Neural progenitor cell (in vitro differentiated cells): Measurements from ENCODE around the gene CHADL. TPM values are rescaled to one million over a fixed set of nuclear protein-coding genes. Genes with fewer than 3 reads are reported as not detected.

Source experiments
- DNase-seq: peaks from one replicate; pipeline ENCODE4 v3.0.0-alpha.2; 2016; ENCODE audit warnings: low spot score
- H2AFZ ChIP-seq: fragments of 200-600 bp; sonication (generic); replicated peaks from 2 replicates; pipeline ENCODE4 v1.6.1; 2016; ENCODE audit warnings: antibody characterized with exemption
- H3F3A ChIP-seq: fragments of 200-600 bp; sonication (generic); 2 replicates; pipeline ENCODE4 v1.6.1; 2016; ENCODE audit warnings: antibody characterized with exemption, low read depth
- H3K27ac ChIP-seq: fragments of 200-600 bp; sonication (generic); 2 replicates; pipeline ENCODE4 v1.5.1; 2016; ENCODE audit warnings: mild to moderate bottlenecking
- H3K27me3 ChIP-seq: fragments of 200-600 bp; sonication (generic); 2 replicates; pipeline ENCODE4 v1.6.1; 2016; ENCODE audit warnings: mild to moderate bottlenecking, moderate library complexity
- H3K36me3 ChIP-seq: fragments of 200-600 bp; sonication (generic); 2 replicates; pipeline ENCODE4 v1.5.1; 2016
- H3K4me1 ChIP-seq: fragments of 200-600 bp; sonication (generic); 2 replicates; pipeline ENCODE4 v1.6.1; 2016; ENCODE audit warnings: mixed run types
- H3K4me2 ChIP-seq: fragments of 200-600 bp; sonication (generic); 2 replicates; pipeline ENCODE4 v1.6.1; 2016
- H3K4me3 ChIP-seq: fragments of 200-600 bp; sonication (generic); 2 replicates; pipeline ENCODE4 v1.5.1; 2016
- H3K79me2 ChIP-seq: fragments of 200-600 bp; sonication (generic); 2 replicates; pipeline ENCODE4 v1.6.1; 2016; ENCODE audit warnings: low read depth
- H3K9ac ChIP-seq: fragments of 200-600 bp; sonication (generic); 2 replicates; pipeline ENCODE4 v1.6.1; 2016
- H3K9me3 ChIP-seq: fragments of 200-600 bp; sonication (generic); 2 replicates; pipeline ENCODE4 v1.5.1; 2016; ENCODE audit warnings: low read depth
- H4K20me1 ChIP-seq: fragments of 200-600 bp; sonication (generic); 2 replicates; pipeline ENCODE4 v1.6.1; 2016; ENCODE audit warnings: low read depth
- H3K27ac Mint-ChIP-seq: 3 replicates; pipeline ENCODE4 v1.8.0; 2021; ENCODE audit warnings: mixed read lengths
- H3K27me3 Mint-ChIP-seq: 2 replicates; pipeline ENCODE4 v1.8.0; 2022; ENCODE audit warnings: low read depth, mild to moderate bottlenecking, inconsistent platforms, moderate library complexity, mixed read lengths; ENCODE audit not compliant: insufficient read depth
- H3K36me3 Mint-ChIP-seq: 3 replicates; pipeline ENCODE4 v1.8.0; 2021; ENCODE audit warnings: mixed read lengths
- H3K4me1 Mint-ChIP-seq: 3 replicates; pipeline ENCODE4 v1.8.0; 2021; ENCODE audit warnings: mixed read lengths
- H3K4me3 Mint-ChIP-seq: 3 replicates; pipeline ENCODE4 v1.8.0; 2021; ENCODE audit warnings: mild to moderate bottlenecking, moderate library complexity, mixed read lengths
- H3K9me3 Mint-ChIP-seq: 3 replicates; pipeline ENCODE4 v1.8.0; 2020; ENCODE audit warnings: mixed read lengths
- EZH2 ChIP-seq: fragments of 200-600 bp; sonication (generic); IDR thresholded peaks from 2 replicates; pipeline ENCODE4 v1.6.1; 2017; ENCODE audit warnings: antibody characterized with exemption, mild to moderate bottlenecking, moderate library complexity
- EZH2phosphoT487 ChIP-seq: fragments of 200-600 bp; sonication (generic); IDR thresholded peaks from 2 replicates; pipeline ENCODE4 v1.6.1; 2017; ENCODE audit warnings: antibody characterized with exemption
- total RNA-seq: library from RNA; depleted of rRNA; stranded (reverse); fragments of >200 nt; gene quantifications from 2 replicates; pipeline ENCODE4 v1.2.3, GENCODE V29; 2015; ENCODE audit warnings: low replicate concordance
- TF ChIP-seq, protein P1 (sequence below): fragments of 200-600 bp; sonication (generic); IDR thresholded peaks from 2 replicates; pipeline ENCODE4 v1.5.1; 2017; ENCODE audit warnings: antibody characterized with exemption, mild to moderate bottlenecking

CHADL gene
- total RNA-seq, 1 donor from 2014 or later, result not detected

DNA sequence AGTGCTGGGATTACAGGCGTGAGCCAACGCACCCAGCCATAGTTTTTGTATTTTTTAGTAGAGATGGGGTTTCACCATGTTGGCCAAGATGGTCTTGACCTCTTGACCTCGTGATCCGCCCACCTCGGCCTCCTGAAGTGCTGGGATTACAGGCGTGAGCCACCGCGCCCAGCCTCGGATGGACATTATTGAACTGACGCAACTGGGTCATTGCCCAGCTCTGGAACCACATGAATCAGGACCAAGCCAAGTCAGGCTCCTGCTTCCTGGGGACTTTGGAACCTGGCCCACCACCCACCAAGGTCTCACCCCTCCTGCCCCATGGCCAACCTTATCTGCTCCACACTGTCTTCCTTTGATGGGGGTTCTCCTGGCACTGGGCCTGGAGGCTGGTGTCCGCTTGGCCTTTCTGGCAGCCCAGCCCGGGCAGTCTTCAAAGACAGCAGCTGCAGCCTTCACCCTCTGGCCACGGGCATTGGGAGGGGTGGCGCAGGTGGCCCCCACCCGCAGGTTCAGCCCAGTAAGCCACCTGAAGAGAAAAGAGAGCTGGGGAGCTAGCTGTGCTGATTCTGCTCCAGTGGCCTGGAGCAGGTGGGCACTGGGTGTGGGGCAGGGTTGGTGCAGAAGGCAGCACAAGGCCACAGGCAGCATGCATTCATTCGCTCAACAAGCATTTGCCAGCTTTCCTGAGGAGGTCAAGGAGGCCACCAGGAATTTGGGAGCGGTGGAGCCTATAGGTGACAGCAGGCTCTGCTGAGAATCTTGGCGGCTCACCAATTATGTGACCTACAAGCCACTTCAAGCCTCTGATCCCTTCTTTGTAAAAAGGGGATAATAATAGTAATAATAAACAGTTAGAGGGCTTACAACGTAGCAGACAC, 5.7 kb downstream of the CHADL start:
- Histone ChIP-seq H3K9me3 (no peaks in the 10 kb centered on the region), H3K4me3 (no peak overlapping the region), H4K20me1 (no peaks in the 10 kb centered on the region), H3K27me3 (peaks cover 21% of the 10 kb centered on the region), H3K4me2 (no peak overlapping the region), H3F3A (peaks cover 5% of the 10 kb centered on the region), H3K79me2 (no peaks in the 10 kb centered on the region), H3K4me1 (peaks cover 3% of the 10 kb centered on the region), H3K36me3 (no peaks in the 10 kb centered on the region), H3K9ac (no peak overlapping the region), H2AFZ (no peak overlapping the region), H3K27ac (no peak overlapping the region)
- no peak for TF ChIP-seq EZH2phosphoT487
- TF ChIP-seq, protein P1, sequence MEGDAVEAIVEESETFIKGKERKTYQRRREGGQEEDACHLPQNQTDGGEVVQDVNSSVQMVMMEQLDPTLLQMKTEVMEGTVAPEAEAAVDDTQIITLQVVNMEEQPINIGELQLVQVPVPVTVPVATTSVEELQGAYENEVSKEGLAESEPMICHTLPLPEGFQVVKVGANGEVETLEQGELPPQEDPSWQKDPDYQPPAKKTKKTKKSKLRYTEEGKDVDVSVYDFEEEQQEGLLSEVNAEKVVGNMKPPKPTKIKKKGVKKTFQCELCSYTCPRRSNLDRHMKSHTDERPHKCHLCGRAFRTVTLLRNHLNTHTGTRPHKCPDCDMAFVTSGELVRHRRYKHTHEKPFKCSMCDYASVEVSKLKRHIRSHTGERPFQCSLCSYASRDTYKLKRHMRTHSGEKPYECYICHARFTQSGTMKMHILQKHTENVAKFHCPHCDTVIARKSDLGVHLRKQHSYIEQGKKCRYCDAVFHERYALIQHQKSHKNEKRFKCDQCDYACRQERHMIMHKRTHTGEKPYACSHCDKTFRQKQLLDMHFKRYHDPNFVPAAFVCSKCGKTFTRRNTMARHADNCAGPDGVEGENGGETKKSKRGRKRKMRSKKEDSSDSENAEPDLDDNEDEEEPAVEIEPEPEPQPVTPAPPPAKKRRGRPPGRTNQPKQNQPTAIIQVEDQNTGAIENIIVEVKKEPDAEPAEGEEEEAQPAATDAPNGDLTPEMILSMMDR, result no peak
- no peak for TF ChIP-seq EZH2
- Mint-ChIP-seq H3K27me3 (peaks cover 4% of the 10 kb centered on the region), H3K27ac (no peak overlapping the region), H3K36me3 (no peaks in the 10 kb centered on the region), H3K4me3 (no peak overlapping the region), H3K9me3 (no peaks in the 10 kb centered on the region), H3K4me1 (peaks cover 3% of the 10 kb centered on the region)
- DNase-seq, result no peak

DNA sequence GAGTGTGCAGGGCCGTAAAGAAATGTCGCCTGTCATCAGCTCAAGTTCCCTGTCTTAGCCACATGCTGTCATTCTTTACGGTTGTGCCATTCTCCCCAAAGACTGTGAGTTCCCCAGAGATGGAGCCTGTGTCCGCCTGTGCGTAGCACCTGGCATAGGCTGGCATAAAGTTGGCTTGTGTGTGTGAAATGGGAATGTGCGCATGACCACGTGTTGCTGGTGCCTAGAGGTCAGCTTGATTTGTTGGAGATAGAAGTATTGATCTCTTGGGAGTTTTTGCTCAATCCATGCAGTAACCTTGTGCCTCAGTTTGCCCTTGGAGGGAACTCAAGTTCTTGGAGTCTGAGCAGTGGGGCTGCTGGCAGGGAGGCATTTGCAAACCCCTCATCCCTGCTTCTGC, 9.4 kb downstream of the CHADL start:
- no peak overlapping the region for H3K27ac ChIP-seq
- H3K36me3 Mint-ChIP-seq, result peaks cover 3% of the 10 kb centered on the region
- no peaks in the 10 kb centered on the region for H3K36me3 ChIP-seq
- no peak for TF ChIP-seq EZH2
- TF ChIP-seq, protein P1, result no peak
- H3K9ac ChIP-seq, result no peak overlapping the region
- no peaks in the 10 kb centered on the region for H3K9me3 Mint-ChIP-seq
- H3K79me2 ChIP-seq, result no peaks in the 10 kb centered on the region
- H3K4me1 Mint-ChIP-seq, result no peaks in the 10 kb centered on the region
- H4K20me1 ChIP-seq, result no peaks in the 10 kb centered on the region
- H2AFZ ChIP-seq, result no peak overlapping the region
- peaks cover 4% of the 10 kb centered on the region for H3K27me3 Mint-ChIP-seq
- H3K4me2 ChIP-seq, result no peak overlapping the region
- no peak for DNase-seq
- no peaks in the 10 kb centered on the region for H3K4me1 ChIP-seq
- H3K9me3 ChIP-seq, result no peaks in the 10 kb centered on the region
- no peak overlapping the region for H3K4me3 ChIP-seq
- H3K27ac Mint-ChIP-seq, result no peak overlapping the region
- peaks cover under 1% of the 10 kb centered on the region for H3K27me3 ChIP-seq
- no peaks in the 10 kb centered on the region for H3F3A ChIP-seq
- H3K4me3 Mint-ChIP-seq, result no peak overlapping the region

DNA sequence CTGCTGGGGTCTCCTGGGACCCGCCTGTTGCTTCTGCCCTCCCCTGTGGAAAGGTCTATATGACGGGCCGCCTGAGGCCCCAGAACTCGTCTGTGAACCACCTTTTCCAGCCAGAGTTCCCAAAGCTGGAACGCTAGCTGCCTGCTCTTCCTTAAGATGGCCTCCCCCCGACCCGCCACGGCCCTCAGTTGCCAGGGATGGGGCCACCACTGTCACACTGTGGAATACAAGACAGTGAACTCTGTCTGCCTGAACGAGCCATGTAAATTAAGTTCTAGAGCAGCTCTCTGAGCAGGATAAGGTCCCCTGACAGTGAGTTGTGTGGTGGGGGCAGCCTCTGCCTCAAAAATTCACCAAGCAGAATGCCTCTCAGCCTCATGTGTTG, 10.3 kb downstream of the CHADL start:
- Histone ChIP-seq H3F3A (no peaks in the 10 kb centered on the region), H3K4me2 (no peak overlapping the region), H3K36me3 (no peaks in the 10 kb centered on the region), H2AFZ (no peak overlapping the region), H3K9ac (no peak overlapping the region), H3K4me3 (no peak overlapping the region), H3K27ac (no peak overlapping the region), H3K9me3 (no peaks in the 10 kb centered on the region), H3K79me2 (no peaks in the 10 kb centered on the region), H4K20me1 (no peaks in the 10 kb centered on the region), H3K4me1 (no peaks in the 10 kb centered on the region), H3K27me3 (no peaks in the 10 kb centered on the region)
- Mint-ChIP-seq H3K9me3 (no peaks in the 10 kb centered on the region), H3K27me3 (peaks cover 4% of the 10 kb centered on the region), H3K36me3 (peaks cover 3% of the 10 kb centered on the region), H3K4me3 (no peak overlapping the region), H3K4me1 (no peaks in the 10 kb centered on the region), H3K27ac (no peak overlapping the region)
- no peak for TF ChIP-seq EZH2phosphoT487
- no peak for DNase-seq

DNA sequence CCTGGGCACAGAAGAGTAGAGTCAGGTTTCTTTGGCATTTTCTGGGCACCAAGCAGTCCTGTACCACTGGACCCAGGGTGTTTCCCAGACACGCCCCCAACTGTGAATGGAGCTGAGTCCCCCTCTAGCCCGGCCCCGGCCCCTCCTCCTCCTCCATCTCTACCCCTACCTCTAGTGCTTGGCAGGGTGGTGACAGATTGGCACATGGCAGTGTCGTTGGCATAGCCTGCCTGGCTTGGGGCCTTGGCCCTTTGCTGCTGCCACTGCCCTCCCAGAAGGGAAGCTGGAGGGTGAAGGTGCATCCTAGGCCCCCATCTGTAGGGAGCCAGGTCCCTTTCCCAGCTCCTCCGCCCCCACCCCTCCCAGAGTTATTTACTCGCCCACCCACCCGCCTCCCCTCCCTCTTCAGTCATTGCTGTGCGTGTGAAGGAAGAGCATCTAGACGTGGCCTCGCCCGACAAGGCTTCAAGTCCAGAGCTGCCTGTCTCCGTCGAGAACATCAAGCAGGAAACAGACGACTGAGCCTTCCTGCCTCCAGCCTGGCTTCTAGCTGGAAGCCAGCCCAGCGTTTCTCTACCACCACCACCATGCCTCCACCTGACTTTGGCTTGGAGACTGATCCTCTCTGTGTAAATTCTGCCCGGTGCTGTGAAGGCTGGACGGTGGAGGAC, 10.9 kb downstream of the CHADL start:
- H4K20me1 ChIP-seq, result no peaks in the 10 kb centered on the region
- Mint-ChIP-seq H3K27ac (peak overlapping the region; percentile 74), H3K9me3 (no peaks in the 10 kb centered on the region), H3K36me3 (peaks cover 3% of the 10 kb centered on the region), H3K27me3 (peaks cover 2% of the 10 kb centered on the region), H3K4me3 (no peak overlapping the region), H3K4me1 (no peaks in the 10 kb centered on the region)
- no peak overlapping the region for H2AFZ ChIP-seq
- H3K79me2 ChIP-seq, result no peaks in the 10 kb centered on the region
- TF ChIP-seq EZH2phosphoT487, result no peak
- TF ChIP-seq, protein P1, result no peak
- TF ChIP-seq EZH2, result no peak
- no peaks in the 10 kb centered on the region for H3K4me1 ChIP-seq
- no peak overlapping the region for H3K27ac ChIP-seq
- DNase-seq, result no peak
- H3K27me3 ChIP-seq, result no peaks in the 10 kb centered on the region
- no peaks in the 10 kb centered on the region for H3K36me3 ChIP-seq
- no peak overlapping the region for H3K9ac ChIP-seq
- H3F3A ChIP-seq, result no peaks in the 10 kb centered on the region
- H3K9me3 ChIP-seq, result no peaks in the 10 kb centered on the region
- H3K4me3 ChIP-seq, result no peak overlapping the region
- no peak overlapping the region for H3K4me2 ChIP-seq
